Measurements from ENCODE around the gene SHROOM3.
"Not testable (repeated sequence)": the region's sequence is repeated elsewhere in the genome, so short reads cannot be mapped to it uniquely, and the experiment has no call there.

SHROOM3 gene

GRCh38 chr4:76447393-76447851 lies 12.4 kb downstream of the SHROOM3 start:
- DNase-seq = no peak

GRCh38 chr4:76448211-76448610 lies 13.2 kb downstream of the SHROOM3 start:
- no peak for DNase-seq

GRCh38 chr4:76449362-76449767 lies 14.3 kb downstream of the SHROOM3 start:
- DNase-seq = no peak

- no peak for DNase-seq
Observed at GRCh38 chr4:76449833-76450232, 14.8 kb downstream of the SHROOM3 start.

- DNase-seq = no peak
Observed at GRCh38 chr4:76453232-76453631, 18.2 kb downstream of the SHROOM3 start.

GRCh38 chr4:76454073-76454472 lies 19.0 kb downstream of the SHROOM3 start:
- not testable (repeated sequence) for DNase-seq

GRCh38 chr4:76457885-76458284 lies 22.9 kb downstream of the SHROOM3 start:
- DNase-seq = no peak

GRCh38 chr4:76458297-76458696 lies 23.3 kb downstream of the SHROOM3 start:
- no peak for DNase-seq

- no peak for DNase-seq
Observed at GRCh38 chr4:76458825-76459224, 23.8 kb downstream of the SHROOM3 start.

- DNase-seq = no peak
Observed at GRCh38 chr4:76459291-76459723, 24.3 kb downstream of the SHROOM3 start.

- DNase-seq = no peak
Observed at GRCh38 chr4:76463568-76463967, 28.5 kb downstream of the SHROOM3 start.

GRCh38 chr4:76470064-76470463 lies 35.0 kb downstream of the SHROOM3 start:
- DNase-seq = no peak

- DNase-seq = no peak
Observed at GRCh38 chr4:76470532-76470931, 35.5 kb downstream of the SHROOM3 start.

GRCh38 chr4:76476571-76476970 lies 41.5 kb downstream of the SHROOM3 start:
- DNase-seq = no peak

GRCh38 chr4:76484654-76485053 lies 49.6 kb downstream of the SHROOM3 start:
- DNase-seq = no peak

- no peak for DNase-seq
Observed at GRCh38 chr4:76485450-76485849, 50.4 kb downstream of the SHROOM3 start.

- DNase-seq = no peak
Observed at GRCh38 chr4:76486588-76487276, 51.7 kb downstream of the SHROOM3 start.

- no peak for DNase-seq
Observed at GRCh38 chr4:76487621-76488020, 52.6 kb downstream of the SHROOM3 start.

GRCh38 chr4:76488455-76488854 lies 53.4 kb downstream of the SHROOM3 start:
- no peak for DNase-seq

- DNase-seq = no peak
Observed at GRCh38 chr4:76488888-76489685, 54.1 kb downstream of the SHROOM3 start.

- DNase-seq = no peak
Observed at GRCh38 chr4:76489686-76490161, 54.7 kb downstream of the SHROOM3 start.

- DNase-seq = no peak
Observed at GRCh38 chr4:76492055-76492454, 57.0 kb downstream of the SHROOM3 start.

- DNase-seq = no peak
Observed at GRCh38 chr4:76494243-76494642, 59.2 kb downstream of the SHROOM3 start.
